HG03558 (cell line): ENCODE results near the gene GTPBP3.

Experiments used
- ATAC-seq: cut with Tn5 transposase; IDR thresholded peaks from one replicate; pipeline ENCODE4 v1.9.1; 2021; ENCODE audit warnings: moderate number of reproducible peaks; ENCODE audit not compliant: unreplicated experiment; ENCODE audit errors: extremely low read depth

Gene GTPBP3

DNA sequence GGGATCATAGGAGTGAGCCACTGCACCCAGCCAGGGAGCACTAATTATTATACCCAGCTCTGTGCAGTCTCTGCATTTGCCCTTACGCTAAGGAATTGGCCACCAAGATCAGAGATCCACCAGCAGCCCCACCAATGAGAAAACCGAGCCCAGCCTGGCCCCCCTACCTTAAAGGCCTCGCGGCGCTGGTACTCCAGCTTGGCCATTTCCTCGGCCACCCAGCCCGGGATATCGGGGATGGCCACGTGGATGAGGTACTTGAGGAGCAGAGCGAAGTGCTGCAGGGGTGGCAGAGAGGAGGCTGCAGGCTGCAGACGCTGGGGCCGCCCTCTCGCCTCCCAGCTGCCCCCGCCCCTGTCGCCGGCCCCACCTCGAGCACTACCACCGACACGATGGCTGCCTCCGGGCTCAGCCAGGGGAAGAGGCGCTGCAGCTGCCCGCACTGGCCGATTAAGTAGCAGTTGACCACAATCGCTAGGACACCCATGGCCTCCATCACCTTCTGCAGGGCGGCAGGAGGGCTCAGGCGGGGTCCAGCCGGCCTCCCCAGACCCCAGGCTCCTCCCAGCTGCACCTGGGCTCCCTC, 10.2 kb upstream of the GTPBP3 start:
- no peak for ATAC-seq

DNA sequence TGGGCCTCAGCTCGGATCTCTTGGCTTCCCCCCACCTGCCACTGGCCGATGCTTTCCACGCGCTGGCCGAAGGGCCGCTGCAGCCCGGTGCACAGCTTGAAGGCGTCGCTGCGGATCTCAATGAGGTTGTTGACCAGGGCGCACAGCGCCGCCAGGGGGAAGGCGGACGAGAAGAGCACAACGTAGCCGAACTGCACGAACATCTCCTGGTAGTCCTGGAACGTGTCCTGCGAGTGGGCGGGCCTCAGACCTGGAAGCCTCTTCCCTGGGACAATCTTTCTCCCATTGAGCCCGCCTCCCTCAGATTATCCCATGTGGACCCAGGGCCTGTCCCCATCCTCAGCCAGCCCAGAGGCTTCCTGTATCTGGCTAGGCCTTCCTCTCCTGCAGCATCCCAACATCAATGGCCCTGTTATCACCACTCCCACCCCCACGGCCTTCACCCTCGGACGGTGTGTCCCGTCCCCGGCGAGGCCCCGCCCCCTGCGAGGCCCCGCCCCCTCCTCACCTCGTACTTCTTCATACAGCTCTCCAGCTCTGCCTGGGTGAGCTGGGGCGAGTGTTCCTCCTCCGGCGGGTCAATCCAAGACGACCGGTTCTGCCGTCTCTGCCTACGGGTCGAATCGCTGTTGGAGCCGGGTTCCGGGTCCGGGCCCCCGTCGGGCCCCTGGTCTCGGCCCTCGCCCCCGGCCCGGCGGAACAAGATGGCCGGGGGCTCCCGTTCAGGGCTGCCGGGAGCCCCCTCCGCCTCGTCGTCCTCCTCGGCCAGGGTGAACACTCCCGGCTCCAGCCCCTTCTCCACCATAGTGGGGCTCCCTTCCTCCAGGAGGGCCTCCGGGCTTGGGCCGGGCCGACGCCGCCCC, 9.5 kb upstream of the GTPBP3 start:
- no peak for ATAC-seq

DNA sequence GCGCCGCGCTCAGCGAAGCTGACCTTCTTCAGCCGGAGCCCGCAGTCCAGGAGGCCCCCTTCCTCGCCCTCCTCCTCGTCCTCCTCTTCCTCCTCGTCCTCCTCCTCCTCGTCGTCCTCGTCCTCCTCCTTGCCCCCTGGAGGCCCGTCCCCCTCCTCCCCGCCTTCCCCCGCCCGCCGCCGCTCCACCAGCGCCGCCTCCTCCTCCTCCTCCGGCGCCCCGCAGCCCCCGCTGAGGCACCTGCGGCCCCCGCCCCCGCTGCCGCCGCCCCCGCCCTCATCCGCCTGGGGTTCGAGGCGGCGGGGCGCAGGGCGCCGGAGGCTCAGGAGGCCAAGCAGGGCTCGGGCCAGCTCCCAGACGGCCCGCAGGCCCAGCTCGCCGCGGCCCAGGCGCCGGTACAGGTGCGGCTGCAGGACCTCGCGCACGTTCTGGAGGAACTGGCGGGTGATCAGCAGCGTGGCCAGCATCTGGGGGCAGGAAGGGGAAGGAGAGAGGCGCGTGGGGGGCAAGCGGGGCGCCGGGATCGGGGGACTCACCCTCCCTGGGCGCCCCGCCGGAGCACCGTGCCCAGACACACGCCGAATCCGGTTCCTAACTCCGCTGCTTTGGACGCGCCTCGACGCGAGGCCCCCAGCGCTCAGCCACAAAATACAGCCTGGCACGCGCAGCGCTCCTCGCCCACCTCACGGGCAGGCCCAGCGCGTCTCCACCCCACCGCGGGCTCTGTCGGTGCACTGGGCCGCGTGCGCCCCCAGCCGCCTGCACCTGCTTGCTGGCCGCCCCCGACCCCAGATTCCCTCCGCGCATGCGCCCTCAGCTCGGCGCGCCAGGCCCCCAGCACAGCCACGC, 8.6 kb upstream of the GTPBP3 start:
- ATAC-seq = no peak

DNA sequence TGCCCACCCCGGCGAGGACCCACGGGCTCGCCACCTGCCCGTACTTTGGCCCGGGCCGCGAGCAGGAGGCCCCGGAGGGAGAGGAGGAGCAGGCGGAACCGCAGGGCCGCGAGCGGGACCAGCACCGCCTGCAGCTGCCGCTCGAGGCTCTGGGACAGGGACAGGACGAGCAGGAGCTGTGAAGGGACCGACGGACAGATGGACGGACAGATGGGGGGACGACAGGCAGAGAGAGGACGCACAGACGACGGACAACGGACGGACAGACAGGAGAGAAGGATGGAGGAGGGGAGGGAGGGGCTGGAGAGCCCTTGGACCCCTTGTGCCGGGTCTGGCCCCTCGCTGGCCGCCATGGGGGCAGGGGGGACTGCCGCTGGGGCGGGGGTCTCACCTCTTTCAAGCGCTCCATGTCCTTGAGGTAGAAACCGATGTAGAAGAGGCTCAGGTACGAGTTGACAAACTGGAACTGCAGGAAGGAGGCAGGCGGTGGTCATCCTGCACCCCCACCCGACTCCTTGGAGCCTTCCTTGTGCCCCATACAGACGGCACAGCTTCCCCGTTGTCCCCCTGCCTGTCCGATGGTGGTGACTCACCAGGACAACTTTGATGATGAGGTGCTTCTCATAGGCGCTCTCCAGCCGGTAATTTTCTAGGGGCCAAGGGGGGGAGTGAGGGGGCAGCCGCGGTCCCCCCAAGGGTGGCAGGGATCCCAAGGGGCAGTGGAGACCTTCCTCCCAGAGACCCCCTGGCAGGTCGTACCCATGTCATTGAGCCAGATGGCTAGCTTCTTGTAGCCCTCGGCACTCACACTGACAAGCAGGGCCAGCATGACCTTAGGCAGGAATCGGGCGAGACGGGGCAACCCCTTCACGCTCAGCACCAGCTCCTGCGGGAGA, 7.7 kb upstream of the GTPBP3 start:
- no peak for ATAC-seq

DNA sequence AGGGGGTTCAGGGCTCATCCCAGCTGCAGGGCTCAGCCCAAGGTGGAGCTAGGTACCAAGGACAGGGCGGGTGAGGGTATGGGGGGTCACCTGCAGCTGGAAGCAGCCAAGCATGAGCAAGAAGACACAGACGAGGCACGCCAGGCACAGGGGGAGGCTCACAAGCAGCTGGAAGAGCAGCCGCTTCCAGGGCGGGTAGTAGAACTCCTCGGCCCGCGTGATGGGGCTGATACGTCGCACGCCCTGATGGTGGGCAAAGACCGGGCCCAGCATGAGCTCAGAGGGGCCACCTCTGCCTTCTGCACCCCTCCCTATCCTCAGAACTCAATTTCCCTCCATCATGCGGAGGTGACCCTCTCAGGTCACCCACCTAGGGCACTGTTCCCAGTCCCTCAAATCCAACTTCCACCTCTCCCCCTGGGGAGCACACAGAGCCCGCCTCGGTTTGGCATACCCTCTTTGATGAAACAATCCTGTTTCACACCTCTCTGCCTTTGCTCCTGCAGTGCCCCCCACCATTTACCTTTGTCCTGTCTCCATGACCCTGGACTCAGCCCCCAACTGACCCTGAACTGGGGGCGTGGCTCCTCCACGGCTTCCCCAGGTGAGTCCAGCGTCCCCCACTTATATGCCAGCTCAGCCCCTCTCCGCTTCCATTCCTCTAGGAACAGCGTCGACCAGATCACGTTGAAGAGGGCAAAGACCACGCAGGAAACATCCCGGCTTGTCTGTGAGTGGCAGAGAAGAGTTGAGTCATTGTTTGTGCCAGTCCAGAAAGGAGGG, 6.9 kb upstream of the GTPBP3 start:
- no peak for ATAC-seq

DNA sequence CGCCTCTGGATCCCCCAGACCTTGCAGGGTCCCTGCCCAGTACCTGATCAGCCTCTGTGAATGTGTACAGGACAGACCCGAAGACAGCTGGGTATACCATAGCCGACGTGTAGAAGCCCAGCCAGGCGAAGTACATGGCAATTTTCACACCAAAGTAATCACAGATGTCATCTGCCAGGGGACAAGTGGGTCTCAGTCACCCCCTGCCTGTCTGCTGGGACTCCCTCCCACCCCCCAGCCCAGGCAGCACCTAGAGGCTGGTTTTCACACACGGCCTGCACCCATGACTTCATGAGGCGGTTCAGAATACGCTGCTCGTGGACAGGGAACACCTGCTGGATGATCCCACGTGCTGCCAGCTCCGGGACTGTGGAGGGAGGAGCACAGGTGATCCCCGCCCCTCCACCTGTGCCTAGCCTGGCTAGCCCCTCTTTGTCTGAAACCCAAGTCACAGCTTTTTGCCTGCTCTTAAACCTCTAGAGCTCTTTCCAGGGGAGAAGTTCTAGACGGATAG, 6.3 kb upstream of the GTPBP3 start:
- no peak for ATAC-seq

DNA sequence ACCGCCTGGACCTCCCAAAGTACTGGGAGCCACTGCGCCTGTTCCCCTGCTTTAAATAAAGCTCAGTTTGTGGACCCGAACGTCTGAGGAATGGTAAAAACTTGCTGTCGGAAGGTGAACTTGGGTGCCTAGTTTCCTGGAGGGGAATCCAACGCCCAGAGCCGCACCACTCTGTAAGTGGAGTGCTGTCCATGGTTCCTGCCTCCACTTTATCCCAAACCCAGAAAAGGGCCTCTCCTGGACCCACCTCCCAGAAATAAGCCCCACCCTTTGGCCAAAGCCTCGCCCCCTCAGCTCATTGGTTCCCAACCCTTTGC, 5.0 kb upstream of the GTPBP3 start:
- no peak for ATAC-seq

DNA sequence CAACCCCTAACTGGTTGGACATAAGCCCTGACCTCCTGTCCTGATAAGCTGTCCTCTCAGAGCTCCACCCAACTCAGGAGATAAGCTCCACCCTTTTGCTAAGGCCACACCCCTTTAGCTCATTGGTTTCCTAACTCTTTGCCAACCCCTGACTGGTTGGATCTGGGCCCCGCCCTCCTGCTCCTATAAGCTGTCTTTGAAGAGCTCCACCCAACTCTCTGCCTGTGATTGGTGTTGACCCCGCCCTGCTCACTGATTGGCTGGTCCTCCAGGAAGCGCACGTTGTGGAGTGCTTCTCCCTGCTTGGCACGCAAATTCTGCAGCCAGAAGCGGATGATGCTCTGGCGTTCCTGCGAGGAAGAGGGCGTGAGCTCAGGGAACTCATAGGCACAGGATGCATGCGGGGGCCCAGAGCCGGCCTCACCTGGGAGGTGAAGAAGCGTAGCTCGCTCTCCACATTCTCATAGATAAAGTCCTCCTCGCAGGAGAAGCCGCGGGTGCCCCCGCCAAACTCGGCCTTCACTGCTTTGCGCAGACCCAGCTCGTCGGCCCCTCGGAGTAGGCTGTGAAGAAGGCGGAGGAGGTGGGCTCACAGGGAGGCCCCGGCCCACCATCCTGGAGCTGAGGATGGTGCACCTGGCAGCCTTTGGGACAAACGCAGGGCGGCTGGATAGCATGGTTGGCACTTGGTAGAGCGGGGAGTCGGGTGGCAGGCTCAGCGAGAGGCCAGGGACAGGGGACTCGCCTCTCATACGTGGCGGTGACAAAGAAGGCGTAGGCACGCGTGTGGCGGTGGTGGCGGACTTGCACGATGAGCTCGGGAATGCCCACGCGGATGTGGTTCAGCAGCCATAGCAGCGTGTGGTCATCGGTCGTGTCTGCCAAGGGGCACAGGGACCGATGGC, 4.4 kb upstream of the GTPBP3 start:
- ATAC-seq = no peak

DNA sequence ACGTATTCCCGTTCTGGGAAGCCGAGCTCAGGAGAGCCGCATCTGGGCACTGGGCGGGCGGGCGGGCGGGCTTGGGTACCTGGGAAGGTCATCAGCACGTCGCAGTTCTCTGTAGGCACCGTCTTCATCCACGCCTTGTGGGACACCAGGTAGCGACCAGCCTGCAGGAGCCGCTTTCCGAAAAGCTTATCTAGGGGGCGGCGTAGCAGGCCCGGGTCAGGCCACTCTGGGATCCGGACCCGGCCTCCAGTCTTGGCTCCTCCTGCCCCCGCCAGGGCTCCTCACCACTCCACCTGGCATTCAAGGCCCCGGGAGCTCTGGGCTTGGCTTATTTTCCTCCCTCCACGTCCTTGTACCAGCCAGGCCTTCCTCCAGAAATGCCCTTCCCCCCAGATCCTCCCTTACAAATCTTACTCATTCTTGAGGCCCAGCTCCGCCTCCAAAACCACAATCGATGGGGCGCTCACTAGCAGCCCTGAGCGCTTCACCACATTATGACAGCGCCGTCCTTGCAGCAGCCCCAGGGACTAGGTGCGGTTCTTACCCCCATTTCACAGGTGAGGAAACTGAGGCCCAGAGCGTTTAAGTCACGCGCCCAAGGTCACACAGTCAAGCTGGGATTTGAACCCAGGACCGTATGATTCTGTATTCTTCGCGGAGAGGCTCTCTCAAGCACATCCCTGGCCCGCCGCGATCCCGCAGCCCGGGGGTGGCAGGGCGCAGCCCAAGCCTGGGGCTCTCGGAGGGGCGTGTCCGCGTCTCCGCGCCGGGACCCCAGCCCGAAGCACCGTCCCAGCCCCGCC, 3.5 kb upstream of the GTPBP3 start:
- no peak for ATAC-seq

DNA sequence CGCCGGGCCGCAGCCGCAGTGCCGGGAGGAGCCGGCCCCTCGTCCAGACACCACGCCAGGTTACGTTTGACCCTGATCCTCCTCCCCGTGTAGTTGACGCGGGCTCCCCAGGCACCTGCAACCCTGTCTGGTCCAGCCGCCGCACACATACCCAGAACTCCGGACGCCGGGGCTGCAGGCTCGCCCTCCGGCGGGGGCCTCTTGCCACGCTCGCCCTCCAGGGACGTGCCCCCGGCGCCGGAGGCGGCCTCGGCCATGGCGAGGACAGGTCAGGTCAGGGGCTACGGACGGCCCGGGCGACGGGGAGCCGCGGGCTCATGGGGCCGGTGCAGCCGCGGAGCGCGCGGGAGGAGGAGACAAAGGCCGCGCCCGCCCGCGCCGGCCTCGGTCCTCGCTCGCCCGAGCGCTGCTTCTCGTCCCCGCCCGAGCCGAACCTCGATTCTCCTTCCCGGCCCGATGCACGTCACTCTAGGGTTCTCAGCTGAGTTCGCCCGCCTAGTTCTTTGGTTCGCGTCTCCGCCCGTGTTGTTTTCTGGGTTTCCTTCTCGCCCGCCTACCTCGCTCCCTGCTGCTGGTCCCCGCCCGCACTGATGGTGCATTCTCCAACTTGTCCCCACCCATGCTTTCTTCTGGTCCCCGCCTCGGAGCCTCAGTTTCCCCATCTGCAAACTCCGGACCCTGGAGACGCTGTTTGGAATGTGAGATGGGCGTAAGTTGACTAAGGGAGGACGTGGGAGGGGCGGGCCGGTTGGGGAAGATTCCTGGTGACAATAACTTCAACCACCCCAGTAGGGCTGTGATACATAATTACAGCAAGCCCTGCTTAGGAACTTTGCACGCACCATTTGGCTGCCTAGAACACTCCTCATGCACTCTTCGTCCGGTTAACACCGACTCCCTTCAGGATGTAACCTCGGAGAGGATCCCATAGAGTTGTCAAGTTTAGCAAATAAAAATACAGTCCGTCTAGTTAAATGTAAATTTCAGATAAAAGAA, 2.6 kb upstream of the GTPBP3 start, which contains the start of gene ANO8:
Gene ANO8, minus strand, starts transcription at position 442 of the 996 bp plus-strand sequence. Its CDS starts 185 bp downstream, at position 257.
- no peak for ATAC-seq

DNA sequence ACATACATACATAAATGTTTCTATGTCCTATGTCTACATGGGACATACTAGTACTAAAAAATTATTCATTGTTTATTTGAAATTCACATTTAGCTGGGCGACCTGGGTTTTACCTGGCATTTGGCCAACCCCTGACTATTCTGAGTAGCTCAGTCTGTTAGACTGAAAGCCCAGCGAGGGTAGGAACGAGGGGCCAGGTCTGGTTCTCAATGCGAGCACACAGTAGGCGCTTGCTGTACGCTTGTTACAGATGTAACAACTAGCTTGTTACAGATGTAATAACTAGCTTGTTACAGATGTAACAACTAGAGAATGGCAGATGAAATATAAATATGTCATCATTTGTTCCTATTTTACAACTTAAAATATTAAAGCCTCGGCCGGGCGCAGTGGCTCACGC, 1.8 kb upstream of the GTPBP3 start:
- no peak for ATAC-seq

DNA sequence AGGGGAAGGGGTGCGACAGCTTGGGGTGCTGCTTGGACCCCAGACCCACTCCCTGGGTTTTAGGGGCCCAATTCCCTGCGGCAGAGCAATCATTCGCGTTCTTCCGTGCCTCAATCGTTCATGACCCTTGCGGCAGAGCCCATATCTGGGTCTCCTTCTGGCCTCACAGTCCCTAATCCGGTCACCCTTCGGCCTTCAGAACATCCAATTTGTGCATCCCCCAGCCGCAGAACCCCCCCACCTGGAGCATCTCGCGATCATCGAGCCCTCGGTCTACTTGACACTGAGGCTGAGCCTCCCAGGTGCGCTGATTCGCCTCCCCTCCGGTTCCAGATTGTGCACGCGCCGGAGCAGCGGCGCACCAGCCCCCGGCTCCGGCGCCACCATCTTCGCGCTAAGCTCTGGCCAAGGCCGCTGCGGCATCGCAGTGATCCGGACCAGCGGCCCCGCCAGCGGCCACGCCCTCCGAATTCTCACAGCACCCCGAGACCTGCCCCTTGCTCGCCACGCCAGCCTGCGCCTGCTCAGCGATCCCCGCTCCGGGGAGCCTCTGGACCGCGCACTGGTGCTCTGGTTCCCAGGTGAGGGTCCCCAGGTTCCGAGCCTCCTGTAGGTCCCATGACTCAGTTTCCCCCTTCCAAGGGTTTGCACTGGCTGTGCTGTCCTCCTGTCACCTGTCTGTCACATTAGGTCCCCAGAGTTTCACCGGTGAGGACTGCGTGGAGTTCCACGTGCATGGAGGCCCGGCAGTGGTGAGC, 501 bp downstream of the GTPBP3 start:
- ATAC-seq = no peak

DNA sequence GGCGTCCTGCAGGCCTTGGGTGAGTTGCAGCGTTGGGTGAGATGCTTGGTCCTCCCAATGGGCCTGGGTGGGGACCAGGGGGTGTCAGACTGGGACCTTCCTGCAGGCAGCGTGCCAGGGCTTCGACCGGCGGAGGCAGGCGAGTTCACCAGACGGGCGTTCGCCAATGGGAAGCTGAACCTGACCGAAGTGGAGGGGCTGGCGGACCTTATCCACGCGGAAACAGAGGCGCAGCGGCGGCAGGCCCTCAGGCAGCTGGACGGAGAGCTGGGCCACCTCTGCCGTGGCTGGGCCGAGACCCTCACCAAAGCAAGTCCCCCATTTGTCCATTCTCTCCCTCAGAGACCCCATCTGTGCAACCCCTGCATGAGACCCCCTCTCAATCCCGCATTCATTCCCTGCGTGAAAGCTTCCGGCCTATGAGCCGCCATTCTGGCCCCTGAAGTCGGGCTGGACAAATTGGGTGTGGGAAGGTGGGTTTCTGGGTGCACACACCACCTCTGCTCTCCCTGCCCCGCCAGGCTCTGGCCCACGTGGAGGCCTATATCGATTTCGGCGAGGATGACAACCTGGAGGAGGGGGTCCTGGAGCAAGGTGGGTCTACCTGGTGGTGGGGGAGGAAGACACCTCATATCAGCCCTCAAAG, 1.2 kb downstream of the GTPBP3 start:
- no peak for ATAC-seq

DNA sequence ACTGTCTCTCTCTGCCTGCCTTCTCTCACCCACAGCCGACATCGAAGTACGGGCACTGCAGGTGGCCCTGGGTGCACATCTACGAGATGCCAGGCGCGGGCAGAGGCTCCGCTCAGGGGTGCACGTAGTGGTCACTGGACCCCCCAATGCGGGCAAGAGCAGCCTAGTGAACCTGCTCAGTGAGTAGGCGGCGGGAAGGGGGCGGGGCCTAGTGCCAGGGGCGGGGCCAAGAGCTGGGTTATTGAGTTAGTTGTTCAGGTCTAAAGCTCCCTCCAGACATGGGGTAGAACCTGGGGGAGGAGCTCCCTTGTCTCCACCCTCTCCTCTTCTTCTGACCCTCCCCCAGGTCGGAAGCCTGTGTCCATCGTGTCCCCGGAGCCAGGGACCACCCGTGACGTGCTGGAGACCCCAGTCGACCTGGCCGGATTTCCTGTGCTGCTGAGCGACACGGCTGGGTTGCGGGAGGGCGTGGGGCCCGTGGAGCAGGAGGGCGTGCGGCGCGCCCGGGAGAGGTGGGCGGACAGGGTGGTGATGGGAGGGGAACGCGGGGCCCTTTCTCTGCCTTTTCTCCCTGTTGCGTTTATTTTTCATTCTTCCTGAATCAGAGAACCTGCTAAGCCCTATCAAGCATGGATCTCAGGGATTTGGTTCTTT, 1.9 kb downstream of the GTPBP3 start:
- ATAC-seq = no peak
